GM19463 (cell line): Measurements from ENCODE around the gene GNAQ.

Source experiments
- ATAC-seq: cut with Tn5 transposase; IDR thresholded peaks from one replicate; pipeline ENCODE4 v1.9.1; 2021; ENCODE audit warnings: mild to moderate bottlenecking, moderate library complexity; ENCODE audit not compliant: unreplicated experiment

Gene GNAQ

DNA sequence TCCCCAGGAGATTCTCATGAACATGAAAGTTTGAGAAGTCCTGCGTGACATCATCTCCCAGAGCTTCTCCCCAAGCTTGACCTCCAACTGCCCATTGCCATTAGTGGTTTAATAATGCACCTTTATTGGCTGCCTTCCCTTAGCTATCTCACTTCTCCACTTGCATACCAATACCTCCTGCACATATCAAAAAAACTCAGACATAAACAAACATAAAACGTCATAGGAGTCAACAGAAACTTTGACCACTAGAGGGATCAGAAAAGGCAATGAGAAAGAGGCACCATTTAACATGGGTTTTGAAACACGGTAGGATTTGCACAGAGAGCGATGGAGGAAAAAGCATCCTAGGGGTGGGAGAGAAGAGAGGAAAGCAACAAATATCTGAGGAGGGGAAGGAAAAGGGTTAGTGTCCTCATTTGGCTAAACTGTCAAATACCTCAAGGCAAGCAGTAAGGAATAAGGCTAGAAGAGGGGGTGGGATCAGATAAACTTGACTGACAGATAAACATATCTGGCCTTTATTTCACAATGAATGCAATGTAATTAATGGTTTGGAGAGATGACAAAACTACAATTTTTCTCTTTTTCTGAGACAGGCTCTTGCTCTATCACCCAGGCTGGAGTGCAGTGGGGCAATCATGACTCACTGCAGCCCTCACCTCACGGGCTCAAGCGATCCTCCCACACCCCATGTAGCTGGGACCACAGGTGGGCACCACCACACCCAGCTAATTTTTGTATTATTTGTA is 27.0 kb downstream of the GNAQ start:
- ATAC-seq: no peak

DNA sequence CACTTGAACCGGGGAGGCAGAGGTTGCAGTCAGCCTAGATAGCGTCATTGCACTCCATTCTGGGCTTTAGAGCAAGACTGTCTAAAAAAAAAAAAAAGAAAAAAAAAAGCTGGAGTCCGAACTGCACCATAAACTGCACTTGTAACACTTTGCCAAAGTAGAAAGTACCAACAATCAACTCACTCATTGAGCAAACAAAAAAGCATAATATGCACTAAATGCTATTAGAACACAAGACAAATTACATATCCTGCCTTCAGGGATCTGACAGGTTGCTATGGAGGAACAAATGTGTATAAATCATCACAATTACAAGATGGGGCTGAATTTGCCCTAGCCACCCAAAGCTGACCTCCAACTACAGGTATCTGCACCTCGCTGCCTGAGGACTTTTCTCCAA is 27.9 kb downstream of the GNAQ start:
- ATAC-seq: no peak

DNA sequence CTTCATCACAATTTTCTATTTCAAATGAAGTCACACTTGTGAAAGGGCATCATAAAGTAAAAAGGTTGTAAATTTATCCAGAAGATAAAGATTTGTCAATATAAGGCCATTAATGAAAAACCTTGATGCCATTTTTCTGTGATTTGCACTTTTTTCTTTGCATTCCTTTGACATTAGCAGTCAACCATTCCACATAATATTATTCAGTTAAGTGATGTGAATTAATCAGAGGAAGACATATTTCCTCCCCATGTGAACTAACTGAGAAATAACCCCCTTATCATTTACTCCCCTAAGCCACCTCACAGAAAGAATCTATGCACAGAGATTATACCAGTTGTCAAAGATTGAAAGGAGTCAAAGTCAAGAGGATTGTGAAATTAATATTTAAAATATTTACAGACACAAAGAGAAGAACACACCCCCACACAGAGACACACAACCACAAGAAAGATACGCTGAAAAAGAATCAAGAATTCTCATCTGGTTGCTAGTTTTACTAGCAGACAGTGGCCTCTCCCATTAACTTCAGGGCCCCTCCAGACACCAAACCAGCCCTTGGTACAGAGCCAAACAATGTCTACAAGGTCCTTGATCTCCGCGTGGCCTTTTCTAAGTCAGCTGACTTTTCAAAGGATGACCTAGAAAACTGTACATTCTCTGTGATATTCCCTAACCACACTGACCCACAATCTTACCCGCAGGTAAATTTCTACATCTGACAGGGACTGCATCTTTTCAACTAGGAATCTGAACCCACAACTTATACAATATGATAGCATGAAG is 29.5 kb downstream of the GNAQ start:
- ATAC-seq: no peak

DNA sequence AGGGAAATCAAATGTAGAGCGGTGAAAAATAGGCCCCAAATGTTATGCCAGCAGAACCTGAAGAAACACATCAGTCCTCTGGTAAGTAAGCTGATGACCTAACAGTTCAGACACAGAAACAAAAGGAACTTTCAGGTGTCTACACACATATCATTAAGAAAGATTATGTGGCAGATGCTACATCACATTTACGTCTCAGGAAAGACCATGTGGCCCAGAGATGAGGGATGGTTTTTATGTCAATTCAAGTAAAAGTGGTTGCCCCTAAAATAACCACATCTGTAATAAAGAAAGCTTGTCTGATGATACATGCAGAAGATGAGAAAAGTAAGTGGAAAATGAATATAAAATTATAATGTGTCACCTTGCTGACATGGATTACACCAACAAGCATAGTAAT is 31.4 kb downstream of the GNAQ start:
- ATAC-seq: no peak

DNA sequence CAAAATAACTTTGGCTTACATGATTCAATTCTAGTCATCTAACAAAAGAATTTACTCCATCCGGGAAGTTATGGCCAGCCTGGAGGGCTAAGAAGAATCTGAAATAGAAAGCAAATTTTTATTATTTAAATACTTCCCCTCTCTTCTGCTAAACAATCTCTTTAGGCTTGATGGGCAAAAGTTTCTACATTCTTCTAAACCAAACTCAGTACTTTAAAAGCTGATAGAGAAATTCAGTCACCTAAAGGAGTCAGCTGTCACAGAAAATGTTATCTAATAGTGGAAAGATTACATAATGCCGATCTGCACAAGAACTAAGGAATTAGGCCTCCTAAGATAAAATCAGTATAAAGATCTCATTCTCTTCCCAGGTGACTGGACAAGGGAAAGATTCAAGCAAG is 32.4 kb downstream of the GNAQ start:
- no peak for ATAC-seq

DNA sequence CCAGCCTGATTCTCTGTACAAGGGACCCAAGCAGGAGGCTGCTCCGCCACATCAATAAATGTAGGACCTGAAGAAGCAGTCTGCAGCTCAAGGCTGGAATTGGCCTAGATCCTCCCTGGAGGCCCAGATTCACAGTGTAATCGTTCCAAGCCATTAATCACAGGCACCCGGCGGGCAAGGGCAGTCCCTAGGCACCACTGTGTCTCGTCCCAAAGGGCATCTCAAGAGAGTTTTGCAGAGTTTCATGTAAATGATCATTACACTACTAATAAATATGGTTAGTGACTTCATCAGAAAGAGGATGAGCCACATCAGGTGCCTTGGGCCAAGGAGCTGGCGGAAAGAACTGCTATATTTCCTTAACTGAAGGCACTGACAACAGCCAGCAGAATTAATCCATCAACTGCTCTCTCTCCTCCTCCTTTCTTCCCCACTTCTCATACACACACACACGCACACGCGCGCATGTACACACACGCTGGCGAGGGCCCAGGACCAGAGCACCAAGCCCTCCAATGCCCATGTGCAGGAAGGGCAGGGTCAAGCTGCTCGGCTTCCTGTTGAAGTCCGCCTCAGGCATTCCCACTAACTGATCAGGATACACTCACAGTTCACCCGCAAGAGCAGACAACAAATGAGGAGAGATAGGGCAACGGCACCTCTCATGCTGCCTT is 33.9 kb downstream of the GNAQ start:
- no peak for ATAC-seq

DNA sequence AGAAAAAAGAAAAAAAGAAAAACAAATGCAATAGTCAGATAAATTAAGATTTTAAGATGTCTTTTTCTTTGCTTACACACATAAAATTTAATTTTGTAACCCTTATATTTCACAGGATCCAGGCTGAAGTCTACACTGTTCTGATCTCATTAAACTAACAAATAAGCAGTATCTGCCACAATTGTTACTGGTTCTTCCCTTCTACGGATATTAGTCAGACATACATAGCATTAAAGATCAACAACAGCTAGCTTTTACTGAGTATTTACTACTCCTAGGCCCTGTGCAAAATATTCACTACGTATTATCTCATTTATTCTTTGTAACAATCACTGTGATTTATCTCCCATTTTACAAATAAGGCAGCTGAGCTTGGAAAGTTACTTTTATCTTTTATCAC is 34.9 kb downstream of the GNAQ start:
- no peak for ATAC-seq

DNA sequence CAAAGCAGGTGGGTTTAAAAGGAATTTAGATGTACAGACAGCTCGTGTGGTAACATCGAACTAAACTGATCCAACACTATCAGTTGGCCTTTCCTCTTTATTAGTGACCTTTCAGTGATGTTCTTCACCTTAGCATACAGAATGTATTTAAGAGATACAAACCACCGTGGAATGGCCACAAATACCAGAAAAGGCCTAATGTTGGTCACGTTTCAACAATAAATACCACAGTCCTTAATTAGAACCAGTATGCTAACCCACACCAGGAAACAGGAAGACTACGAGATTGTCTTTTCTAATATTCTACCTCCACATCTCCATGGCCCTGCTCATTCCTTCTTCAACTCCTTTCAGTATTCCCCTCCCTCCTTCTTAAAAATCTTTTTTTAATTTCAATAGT is 40.4 kb downstream of the GNAQ start:
- no peak for ATAC-seq

DNA sequence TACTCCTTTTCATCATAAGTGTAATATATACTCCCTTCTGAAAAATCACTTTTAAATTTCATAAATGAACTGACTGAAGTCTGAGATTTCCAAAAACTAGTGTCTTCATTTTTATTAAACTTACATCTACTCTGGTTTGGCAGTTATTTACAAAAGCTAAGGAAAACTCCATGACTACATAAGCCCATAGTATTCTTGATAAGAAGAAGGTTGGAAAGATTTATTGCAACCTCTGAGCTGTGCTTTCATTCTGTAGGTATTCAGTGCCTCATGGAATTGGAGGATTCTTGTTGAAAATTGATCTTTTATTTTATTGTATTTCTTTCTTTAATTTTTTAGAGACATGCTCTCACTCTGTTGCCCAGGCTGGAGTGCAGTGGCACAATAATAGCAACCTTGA is 41.7 kb downstream of the GNAQ start:
- no peak for ATAC-seq

DNA sequence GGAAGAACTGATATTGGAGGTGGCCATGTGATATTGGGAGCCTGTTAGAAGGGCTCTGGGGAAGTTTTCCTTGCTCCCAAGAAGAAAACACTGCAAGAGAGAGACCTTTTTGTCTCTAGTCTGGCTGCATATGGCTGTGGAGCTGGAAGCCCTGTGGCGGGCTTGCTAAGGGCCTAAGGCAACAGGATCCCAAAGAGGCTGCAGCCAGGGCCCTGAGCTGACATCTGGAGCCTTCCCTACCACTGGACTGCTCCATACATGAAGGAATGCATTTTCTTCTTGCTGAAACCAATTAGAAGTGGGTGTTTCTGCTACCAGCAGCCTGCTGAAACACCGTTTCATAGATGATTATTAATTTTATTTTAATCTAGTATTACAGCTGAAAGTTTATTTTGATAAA is 42.2 kb downstream of the GNAQ start:
- no peak for ATAC-seq

DNA sequence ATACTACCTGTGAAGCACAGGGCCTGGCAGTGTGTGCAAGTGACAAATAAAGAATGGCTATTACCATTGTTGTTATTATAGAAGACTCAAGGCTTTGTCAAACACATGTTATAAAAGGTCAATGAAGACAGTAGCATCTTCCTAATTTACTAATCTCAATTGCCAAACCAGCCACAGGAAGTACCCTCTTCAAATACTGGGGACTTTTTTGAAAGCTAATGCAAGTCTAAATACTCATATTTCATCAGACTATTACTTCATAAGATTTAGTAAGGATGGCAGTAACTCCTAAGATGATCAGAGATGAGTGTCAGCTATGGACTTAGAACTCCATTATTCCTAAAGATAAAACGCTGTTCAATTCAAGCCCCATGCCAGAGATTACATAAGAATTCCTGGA is 43.0 kb downstream of the GNAQ start:
- no peak for ATAC-seq

DNA sequence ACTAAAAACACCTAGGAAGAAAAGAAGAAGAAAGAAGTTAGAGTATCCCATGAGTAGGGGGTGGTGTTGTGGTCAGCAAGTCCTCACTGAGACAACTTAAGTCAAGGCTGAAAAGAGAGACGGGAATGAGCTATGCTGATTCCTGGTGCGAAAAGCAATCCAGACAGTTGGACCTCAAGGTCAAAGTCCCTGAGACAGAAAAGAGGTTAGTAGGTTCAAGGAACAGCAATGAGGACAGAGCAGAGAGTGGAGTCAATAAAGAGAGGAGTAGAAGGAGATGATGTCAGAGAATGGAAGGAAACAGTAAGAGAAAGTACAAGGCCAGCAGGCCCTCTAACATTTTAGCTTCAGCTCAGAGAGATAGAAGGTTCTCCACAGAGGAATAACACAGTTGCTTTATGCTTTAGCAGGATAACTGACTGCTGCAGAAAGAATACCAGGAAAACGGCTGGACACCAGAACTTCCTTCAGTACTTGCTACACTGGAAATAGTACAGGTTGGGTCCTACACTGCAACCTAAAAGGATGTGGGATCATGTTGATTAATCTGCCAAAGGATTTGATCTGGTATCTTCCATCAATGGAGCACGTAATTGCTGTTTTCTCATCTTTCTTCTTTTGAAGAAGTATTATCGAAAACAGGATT is 43.6 kb downstream of the GNAQ start:
- ATAC-seq: no peak

DNA sequence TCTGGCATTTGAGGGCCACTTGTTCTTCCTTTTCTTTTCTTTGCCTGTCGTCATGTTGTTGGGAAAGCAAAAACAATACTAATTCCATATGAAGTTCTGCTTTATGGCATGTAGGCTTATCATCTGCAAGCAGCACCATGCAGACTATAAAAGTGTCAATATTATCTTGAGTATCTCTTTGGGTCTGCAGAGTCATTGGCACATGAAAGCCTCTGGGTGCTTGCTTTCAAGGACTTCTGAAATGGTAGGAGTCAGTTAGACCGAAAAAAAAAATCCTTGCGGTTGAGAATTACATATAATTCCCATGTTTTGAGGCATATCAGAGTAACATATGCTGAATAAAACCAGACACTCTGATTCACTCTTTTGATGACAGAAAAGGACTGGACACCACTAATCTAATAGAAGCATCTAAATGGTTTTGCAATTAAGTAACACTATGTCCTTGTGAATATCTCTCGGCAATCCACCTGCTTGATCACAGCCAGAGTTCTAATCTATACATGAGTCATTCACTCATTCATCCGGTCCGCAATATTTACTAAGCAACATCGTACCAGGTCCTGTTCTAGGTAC is 44.4 kb downstream of the GNAQ start:
- no peak for ATAC-seq

DNA sequence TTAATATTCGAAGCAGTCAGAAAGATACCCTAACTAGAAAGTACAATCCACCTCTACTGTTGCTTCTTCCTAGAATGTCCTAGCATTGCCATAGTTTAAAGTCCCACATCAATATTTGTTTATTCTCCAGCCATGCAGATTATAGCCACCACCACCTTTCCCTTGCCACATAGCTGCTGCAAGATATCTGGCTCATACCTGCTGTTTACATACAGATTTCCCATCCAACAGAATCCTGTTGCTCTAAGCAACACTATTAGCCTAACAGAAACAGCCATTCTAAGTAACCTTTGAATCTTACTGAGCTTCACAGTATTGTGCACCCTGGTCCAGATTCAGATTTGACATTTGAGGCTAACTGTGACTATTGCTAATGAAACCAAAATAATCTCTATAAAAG is 45.6 kb downstream of the GNAQ start:
- ATAC-seq: no peak

DNA sequence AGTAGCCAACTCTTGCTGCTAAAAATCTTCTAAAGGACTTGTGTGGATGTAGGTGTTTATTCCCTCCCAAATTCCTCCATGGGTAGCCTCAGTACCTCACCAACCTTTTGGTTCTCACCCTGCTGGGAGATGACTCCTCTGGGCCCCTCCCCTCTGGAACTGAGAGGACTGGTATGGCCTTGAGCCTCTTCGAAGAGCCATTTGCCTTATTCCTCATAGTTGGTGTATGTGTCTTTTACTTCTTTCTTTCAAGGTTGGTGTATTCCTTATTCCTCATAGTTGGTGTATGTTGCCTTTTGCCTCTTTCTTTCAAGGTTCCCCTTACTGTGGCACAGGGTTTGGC is 48.3 kb downstream of the GNAQ start:
- no peak for ATAC-seq

DNA sequence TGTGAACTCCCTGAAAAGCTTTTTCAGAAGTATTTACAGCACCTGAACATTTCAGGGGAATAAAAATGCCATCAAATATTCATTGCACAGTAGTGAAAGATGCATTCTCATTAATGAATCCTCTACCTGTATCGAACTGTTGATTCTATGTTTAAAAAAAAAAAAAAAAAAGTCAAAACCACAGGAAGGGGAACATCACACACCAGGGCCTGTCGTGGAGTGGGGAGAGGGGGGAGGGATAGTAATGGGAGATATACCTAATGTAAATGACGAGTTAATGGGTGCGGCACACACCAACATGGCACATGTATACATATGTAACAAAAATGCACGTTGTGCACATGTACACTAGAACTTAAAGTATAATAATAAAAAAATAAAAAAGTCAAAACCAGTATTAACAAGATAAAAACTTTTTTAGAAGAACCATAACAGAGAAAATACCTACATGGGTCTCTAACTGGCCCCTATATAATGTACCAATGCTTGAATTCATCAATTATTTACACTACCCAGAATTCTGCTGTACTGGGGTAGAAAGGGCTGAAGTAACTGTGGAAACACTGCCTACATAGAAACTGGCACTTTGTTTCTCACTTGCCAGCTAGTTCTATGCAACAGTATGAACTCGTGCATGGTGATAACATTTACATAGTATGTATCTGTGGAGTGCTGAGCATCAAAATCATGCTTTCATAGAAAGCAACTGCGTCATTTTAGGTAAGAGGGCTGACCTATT is 48.9 kb downstream of the GNAQ start:
- no peak for ATAC-seq

DNA sequence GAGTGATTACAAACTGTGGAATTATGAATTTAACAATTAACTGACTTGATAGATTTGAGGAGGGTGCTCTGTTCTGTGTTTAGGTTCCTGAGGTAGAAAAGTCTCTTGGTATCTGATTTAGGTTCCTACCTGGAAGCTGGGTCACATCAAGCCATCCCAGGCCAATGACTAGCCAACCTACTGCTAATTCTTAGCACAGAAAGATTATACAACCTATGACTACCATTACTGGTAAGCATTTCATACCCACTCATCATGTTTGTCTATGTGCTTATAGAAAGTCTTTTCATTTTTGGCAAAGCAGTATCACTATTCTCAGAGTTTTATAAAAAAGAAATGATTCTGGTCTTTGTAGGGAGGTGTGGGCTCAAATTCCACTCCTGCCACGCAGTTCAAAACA is 49.7 kb downstream of the GNAQ start:
- no peak for ATAC-seq

DNA sequence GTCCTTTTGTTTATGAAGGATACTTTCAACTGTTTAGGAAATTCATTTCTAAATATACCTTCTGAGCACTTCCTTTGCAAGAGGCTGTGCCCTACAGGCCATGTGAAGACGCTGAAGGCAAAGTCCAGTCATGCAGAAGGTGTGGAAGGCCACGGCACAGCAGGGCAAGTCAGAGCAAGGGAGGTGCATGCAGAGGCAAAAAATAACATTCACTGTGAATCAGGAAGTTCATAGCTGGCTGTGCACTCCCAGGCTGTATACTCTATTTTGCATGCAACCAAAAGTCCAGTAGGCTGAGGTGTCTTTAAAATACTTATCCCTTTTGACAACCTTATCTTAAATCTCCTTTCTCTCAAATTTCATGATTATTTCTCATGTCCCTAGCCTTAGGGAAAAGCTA is 50.3 kb downstream of the GNAQ start:
- no peak for ATAC-seq

DNA sequence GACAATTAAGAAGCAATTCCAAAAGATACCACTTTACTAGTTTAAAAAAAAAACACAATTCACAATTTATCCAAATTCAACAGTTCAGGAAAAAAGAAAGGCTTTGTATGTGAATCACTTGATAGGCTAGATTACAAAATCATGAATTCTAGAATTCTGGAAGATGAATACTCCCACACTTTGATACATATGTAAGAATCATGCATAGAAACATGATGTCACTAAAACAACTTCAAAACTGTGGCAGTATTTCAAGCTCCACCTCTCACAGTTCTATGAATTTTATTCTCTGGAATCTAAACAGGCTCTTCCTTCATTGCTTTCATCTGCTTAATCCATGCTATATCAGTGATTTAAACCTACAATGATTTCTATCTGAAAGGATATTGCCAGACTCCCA is 51.0 kb downstream of the GNAQ start:
- ATAC-seq: no peak

DNA sequence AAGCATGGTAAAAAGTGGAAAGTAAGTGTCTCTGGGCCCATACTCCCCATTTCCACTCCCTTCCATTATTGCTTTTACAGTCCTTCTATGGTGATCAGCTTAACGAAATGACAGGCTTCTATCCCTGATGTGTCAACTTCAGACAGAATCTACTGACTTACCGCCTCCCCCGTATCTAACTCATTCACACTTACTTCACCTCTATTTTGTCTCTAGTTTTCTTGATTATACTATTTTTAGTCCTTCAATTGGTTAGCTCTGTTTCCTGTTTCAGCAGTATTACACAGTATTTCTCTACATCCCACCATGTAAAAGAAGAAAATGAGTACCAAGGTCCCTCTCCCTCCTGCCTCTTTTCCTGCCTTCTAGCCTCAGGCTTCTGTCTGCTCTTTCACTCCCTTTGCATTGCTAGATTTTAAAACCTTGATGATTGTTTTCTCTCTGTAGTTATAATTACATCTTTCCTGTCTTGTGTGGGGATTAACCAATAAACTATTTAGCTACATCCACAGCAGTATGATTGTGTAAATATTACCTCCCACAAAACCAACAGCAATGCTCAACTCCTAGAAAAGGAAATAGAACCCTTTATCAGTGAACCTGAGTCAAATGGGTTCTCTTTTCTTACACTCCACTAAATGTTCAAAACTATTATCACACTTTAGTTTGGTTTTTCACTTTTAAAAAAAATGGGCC is 53.4 kb downstream of the GNAQ start:
- ATAC-seq: no peak
